OCI-LY1 (cell line): ENCODE data around the gene SH3RF1.

Source experiments
- H2AFZ ChIP-seq: fragments of 200-600 bp; sonication (generic), shearing (Covaris generic); 2 replicates; pipeline ENCODE4 v1.6.0; 2014; ENCODE audit warnings: antibody characterized with exemption, mild to moderate bottlenecking, low read length
- H3F3A ChIP-seq: fragments of 200-600 bp; sonication (generic), shearing (Covaris generic); 2 replicates; pipeline ENCODE4 v1.6.0; 2014; ENCODE audit warnings: mild to moderate bottlenecking, antibody characterized with exemption, low read length, moderate library complexity; ENCODE audit not compliant: insufficient read depth
- H3K27ac ChIP-seq: fragments of 200-600 bp; sonication (generic); 2 replicates; pipeline ENCODE4 v1.5.1; 2014; ENCODE audit warnings: low read length, mixed run types, mild to moderate bottlenecking, low read depth; ENCODE audit not compliant: poor library complexity, severe bottlenecking
- H3K27me3 ChIP-seq: fragments of 200-600 bp; sonication (generic); 2 replicates; pipeline ENCODE4 v1.6.0; 2014; ENCODE audit warnings: antibody characterized with exemption, mild to moderate bottlenecking, low read length, moderate library complexity; ENCODE audit not compliant: insufficient read depth
- H3K36me3 ChIP-seq: fragments of 200-600 bp; sonication (generic); 2 replicates; pipeline ENCODE4 v1.6.1; 2014; ENCODE audit warnings: mild to moderate bottlenecking, antibody characterized with exemption, low read length, moderate library complexity, mixed read lengths; ENCODE audit not compliant: insufficient read depth
- H3K4me1 ChIP-seq: fragments of 200-600 bp; sonication (generic); 2 replicates; pipeline ENCODE4 v1.5.1; 2014; ENCODE audit warnings: mild to moderate bottlenecking, low read length, moderate library complexity; ENCODE audit not compliant: insufficient read depth, severe bottlenecking
- H3K4me2 ChIP-seq: fragments of 200-600 bp; sonication (generic), shearing (Covaris generic); 2 replicates; pipeline ENCODE4 v1.6.1; 2014; ENCODE audit warnings: low read length
- H3K4me3 ChIP-seq: fragments of 200-600 bp; sonication (generic); 2 replicates; pipeline ENCODE4 v1.5.1; 2014; ENCODE audit warnings: low read length, low read depth, mild to moderate bottlenecking, mixed read lengths; ENCODE audit not compliant: poor library complexity, severe bottlenecking
- H3K79me2 ChIP-seq: fragments of 200-600 bp; shearing (Covaris generic); 2 replicates; pipeline ENCODE4 v1.6.1; 2016; ENCODE audit warnings: mixed run types, low read length, mixed read lengths; ENCODE audit not compliant: insufficient read depth
- H3K9ac ChIP-seq: fragments of 200-600 bp; sonication (generic), shearing (Covaris generic); 2 replicates; pipeline ENCODE4 v1.6.1; 2014; ENCODE audit warnings: mild to moderate bottlenecking, low read length, mixed read lengths
- H3K9me2 ChIP-seq: fragments of 200-600 bp; sonication (generic), shearing (Covaris generic); 2 replicates; pipeline ENCODE4 v1.6.1; 2014; ENCODE audit warnings: low read depth, mild to moderate bottlenecking, low read length, mixed read lengths
- H3K9me3 ChIP-seq: fragments of 200-600 bp; shearing (Covaris generic); 2 replicates; pipeline ENCODE4 v1.6.1; 2014; ENCODE audit warnings: low read length, mixed read lengths
- H4K20me1 ChIP-seq: fragments of 200-600 bp; sonication (generic), shearing (Covaris generic); 2 replicates; pipeline ENCODE4 v1.6.0; 2016; ENCODE audit warnings: mild to moderate bottlenecking, low read length; ENCODE audit not compliant: insufficient read depth
- EZH2 ChIP-seq: fragments of 200-600 bp; sonication (generic), shearing (Covaris generic); IDR thresholded peaks from 2 replicates; pipeline ENCODE4 v1.8.0; 2017; ENCODE audit warnings: borderline replicate concordance, mixed run types, mild to moderate bottlenecking, antibody characterized with exemption, low read length, moderate library complexity, mixed read lengths
- TF ChIP-seq, protein P1 (sequence below): fragments of 200-600 bp; sonication (generic), shearing (Covaris generic); IDR thresholded peaks from 2 replicates; pipeline ENCODE4 v1.5.1; 2017; ENCODE audit warnings: mild to moderate bottlenecking, antibody characterized with exemption, low read length, moderate library complexity, mixed read lengths

Gene SH3RF1

DNA sequence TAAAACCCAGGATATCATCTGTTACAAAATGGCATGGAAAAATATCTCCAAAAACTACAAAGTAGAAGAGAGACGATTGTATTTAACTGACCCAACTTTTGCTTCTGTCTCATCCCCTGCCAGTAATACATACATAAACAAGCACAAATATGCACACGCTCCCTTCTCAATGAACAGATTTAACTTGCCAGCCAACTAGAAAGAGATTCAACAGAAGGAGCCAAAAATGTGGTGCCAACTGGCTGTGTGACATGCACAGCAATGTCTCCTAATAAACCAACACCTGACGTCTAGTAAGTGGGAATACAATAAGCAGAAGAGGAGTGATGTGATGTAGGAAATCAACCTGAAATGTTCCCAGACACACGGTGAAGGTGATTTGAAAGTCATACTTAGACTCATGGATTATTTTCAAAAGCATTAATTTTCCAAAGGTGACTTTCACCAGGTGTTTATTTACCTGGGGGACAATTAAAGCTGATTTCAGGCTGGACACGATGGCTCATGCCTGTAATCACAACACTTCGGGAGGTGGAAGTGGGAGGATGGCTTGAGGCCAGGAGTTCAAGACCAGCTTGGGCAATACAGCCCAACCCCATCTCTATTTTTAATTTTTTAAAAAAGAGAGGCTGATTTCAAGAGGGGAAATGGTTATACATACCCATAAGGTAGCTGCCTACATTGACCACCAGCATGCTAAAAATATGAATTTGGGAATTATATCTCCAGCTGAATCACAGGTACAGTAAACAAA is 33.7 kb downstream of the SH3RF1 start:
- H2AFZ ChIP-seq = no peak overlapping the region
- H3F3A ChIP-seq = no peaks in the 10 kb centered on the region
- no peaks in the 10 kb centered on the region for H3K9me3 ChIP-seq
- no peaks in the 10 kb centered on the region for H3K9me2 ChIP-seq
- no peak overlapping the region for H3K9ac ChIP-seq
- no peaks in the 10 kb centered on the region for H4K20me1 ChIP-seq
- no peaks in the 10 kb centered on the region for H3K36me3 ChIP-seq
- H3K4me3 ChIP-seq = no peak overlapping the region
- H3K4me2 ChIP-seq = no peak overlapping the region
- H3K79me2 ChIP-seq = no peaks in the 10 kb centered on the region
- H3K27ac ChIP-seq = no peak overlapping the region
- H3K27me3 ChIP-seq = no peaks in the 10 kb centered on the region
- no peaks in the 10 kb centered on the region for H3K4me1 ChIP-seq
- no peak for TF ChIP-seq EZH2
- TF ChIP-seq, protein P1, sequence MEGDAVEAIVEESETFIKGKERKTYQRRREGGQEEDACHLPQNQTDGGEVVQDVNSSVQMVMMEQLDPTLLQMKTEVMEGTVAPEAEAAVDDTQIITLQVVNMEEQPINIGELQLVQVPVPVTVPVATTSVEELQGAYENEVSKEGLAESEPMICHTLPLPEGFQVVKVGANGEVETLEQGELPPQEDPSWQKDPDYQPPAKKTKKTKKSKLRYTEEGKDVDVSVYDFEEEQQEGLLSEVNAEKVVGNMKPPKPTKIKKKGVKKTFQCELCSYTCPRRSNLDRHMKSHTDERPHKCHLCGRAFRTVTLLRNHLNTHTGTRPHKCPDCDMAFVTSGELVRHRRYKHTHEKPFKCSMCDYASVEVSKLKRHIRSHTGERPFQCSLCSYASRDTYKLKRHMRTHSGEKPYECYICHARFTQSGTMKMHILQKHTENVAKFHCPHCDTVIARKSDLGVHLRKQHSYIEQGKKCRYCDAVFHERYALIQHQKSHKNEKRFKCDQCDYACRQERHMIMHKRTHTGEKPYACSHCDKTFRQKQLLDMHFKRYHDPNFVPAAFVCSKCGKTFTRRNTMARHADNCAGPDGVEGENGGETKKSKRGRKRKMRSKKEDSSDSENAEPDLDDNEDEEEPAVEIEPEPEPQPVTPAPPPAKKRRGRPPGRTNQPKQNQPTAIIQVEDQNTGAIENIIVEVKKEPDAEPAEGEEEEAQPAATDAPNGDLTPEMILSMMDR = no peak

DNA sequence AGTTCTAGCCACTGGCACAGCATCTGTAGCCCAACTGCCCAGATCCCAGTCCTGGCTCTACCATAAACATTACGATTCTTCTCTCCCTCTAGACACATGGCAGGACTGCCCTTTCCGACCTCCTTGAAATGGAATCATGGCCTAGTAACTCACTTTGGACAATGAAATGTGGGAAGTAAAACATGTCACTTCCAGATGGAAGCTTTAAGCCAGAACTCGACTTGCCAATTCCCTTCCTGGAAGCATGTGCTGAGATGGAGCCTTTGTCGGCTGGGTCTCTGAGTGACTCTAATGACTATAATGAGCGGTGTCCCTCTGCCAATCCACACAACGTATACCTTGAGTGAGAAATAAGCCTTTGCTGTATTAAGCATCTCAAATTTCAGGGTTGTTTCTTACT is 34.7 kb downstream of the SH3RF1 start:
- H3K4me3 ChIP-seq = no peak overlapping the region
- no peak overlapping the region for H3K9ac ChIP-seq
- H3K27ac ChIP-seq = no peak overlapping the region
- no peaks in the 10 kb centered on the region for H3K9me3 ChIP-seq
- no peak overlapping the region for H2AFZ ChIP-seq
- H3K9me2 ChIP-seq = no peaks in the 10 kb centered on the region
- TF ChIP-seq, protein P1 = no peak
- no peak for TF ChIP-seq EZH2
- no peaks in the 10 kb centered on the region for H4K20me1 ChIP-seq
- H3K36me3 ChIP-seq = no peaks in the 10 kb centered on the region
- no peak overlapping the region for H3K4me2 ChIP-seq
- no peaks in the 10 kb centered on the region for H3K27me3 ChIP-seq
- no peaks in the 10 kb centered on the region for H3K79me2 ChIP-seq
- H3F3A ChIP-seq = no peaks in the 10 kb centered on the region
- H3K4me1 ChIP-seq = no peaks in the 10 kb centered on the region

GRCh38 chr4:169234137-169234855 is 36.5 kb downstream of the SH3RF1 start:
- Histone ChIP-seq H3K27me3 (no peaks in the 10 kb centered on the region), H3K9ac (no peak overlapping the region), H3K9me3 (no peaks in the 10 kb centered on the region), H3K9me2 (no peaks in the 10 kb centered on the region), H3K79me2 (no peaks in the 10 kb centered on the region), H3K27ac (no peak overlapping the region), H3F3A (no peaks in the 10 kb centered on the region), H3K4me2 (no peak overlapping the region), H3K4me1 (no peaks in the 10 kb centered on the region), H4K20me1 (no peaks in the 10 kb centered on the region), H3K36me3 (no peaks in the 10 kb centered on the region), H2AFZ (no peak overlapping the region), H3K4me3 (no peak overlapping the region)
- TF ChIP-seq EZH2 = no peak
- TF ChIP-seq, protein P1 = no peak
